Measurements from ENCODE around the gene RCAN3.

DNA sequence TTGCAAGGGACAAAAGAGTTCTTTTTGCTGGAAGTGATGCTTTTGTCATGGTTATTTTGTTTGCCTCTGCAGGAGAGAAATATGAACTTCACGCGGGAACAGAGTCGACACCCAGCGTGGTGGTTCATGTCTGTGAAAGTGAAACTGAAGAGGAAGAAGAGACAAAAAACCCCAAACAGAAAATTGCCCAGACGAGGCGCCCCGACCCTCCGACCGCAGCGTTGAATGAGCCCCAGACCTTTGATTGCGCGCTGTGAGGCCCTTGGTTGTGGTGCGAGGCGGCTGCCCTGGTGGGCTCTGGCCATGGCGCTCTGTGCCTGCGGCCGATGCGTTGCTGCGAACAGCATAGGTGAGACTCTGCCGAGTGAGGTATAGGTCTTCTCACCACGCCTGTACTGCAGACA is 32.4 kb downstream of the RCAN3 start:
- TF ChIP-seq ZNF274 (IDR thresholded peaks at IDR 0.05; ENCODE audit: low read depth, low read length) (no peak), YY1 (IDR thresholded peaks at IDR 0.05; ENCODE audit: insufficient read depth, insufficient read length) (no peak), SUZ12 (IDR thresholded peaks at IDR 0.05; ENCODE audit: extremely low read depth, insufficient read depth, insufficient read length) (no peak)

Data from NT2/D1 (cell line).